Calu3 (cell line): ENCODE data around the gene TUBGCP5. TPM values are rescaled to one million over a fixed set of nuclear protein-coding genes. Genes with fewer than 3 reads are reported as not detected.
"Not testable (repeated sequence)": the region's sequence is repeated elsewhere in the genome, so short reads cannot be mapped to it uniquely, and the experiment has no call there.

Experiments used
- BruUV-seq: library from RNA; stranded (reverse); fragments of 400-500 nt; replicated peaks from 2 replicates; lab custom pipeline; 2021; lab: Mats Ljungman, UMichigan
- CTCF ChIA-PET: fragments of 300-600 bp; sonication (Branson Sonifier 250); formaldehyde crosslinking; loops from one replicate; lab custom pipeline; 2022; ENCODE audit warnings: antibody characterized with exemption; lab: Charles Lee
- DNase-seq: peaks from one replicate; pipeline ENCODE4 v3.0.0; 2022
- H3K27ac Mint-ChIP-seq: one replicate; pipeline ENCODE4 v1.8.0; 2022; ENCODE audit warnings: mixed read lengths; ENCODE audit not compliant: unreplicated experiment
- H3K27me3 Mint-ChIP-seq: one replicate; pipeline ENCODE4 v1.8.0; 2022; ENCODE audit warnings: mixed read lengths; ENCODE audit not compliant: unreplicated experiment
- H3K36me3 Mint-ChIP-seq: one replicate; pipeline ENCODE4 v1.8.0; 2022; ENCODE audit warnings: mild to moderate bottlenecking, moderate library complexity, mixed read lengths; ENCODE audit not compliant: insufficient read depth, unreplicated experiment
- H3K4me1 Mint-ChIP-seq: one replicate; pipeline ENCODE4 v1.8.0; 2022; ENCODE audit warnings: mild to moderate bottlenecking, low read depth, mixed read lengths; ENCODE audit not compliant: unreplicated experiment
- H3K4me3 Mint-ChIP-seq: one replicate; pipeline ENCODE4 v1.8.0; 2022; ENCODE audit warnings: mild to moderate bottlenecking, low read depth, moderate library complexity, mixed read lengths; ENCODE audit not compliant: unreplicated experiment
- H3K9me3 Mint-ChIP-seq: one replicate; pipeline ENCODE4 v1.8.0; 2022; ENCODE audit warnings: low read depth, mixed read lengths; ENCODE audit not compliant: unreplicated experiment
- CTCF ChIP-seq: fragments of 200-600 bp; IDR thresholded peaks from one replicate; pipeline ENCODE4 v1.8.0; 2022; ENCODE audit warnings: antibody characterized with exemption; ENCODE audit not compliant: unreplicated experiment
- intact Hi-C: fragments of 100-400 bp; cut with micrococcal nuclease; formaldehyde crosslinking; loops from one replicate; pipeline ENCODE4 v1.10.0; 2022; ENCODE audit not compliant: unreplicated experiment
- total RNA-seq: library from RNA; stranded (reverse); gene quantifications from 2 replicates; pipeline ENCODE4 v1.2.3, GENCODE V29; 2022

Gene TUBGCP5
- total RNA-seq, 1 experiment from 2014 or later: 6.8 TPM

DNA sequence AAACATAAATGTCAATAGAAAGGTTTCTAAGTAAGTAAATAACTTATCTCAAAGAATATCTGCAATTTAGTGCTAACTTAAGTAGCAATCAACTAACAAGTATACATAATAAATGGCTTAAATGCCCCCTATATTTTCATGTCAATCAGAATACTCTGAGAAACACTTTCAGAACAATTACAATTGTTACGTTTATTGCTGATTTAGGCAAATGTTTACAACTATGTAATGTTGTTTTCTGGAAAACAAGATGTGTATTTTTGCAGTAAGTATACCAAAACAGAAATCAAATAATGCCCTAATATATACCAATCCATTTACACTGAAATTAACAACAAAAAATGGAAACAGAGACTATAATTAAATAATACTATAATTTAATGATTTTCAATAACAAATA, 13.2 kb downstream of the TUBGCP5 start:
- CTCF ChIA-PET: no interaction called here
- Mint-ChIP-seq H3K4me1 (no peaks in the 10 kb centered on the region), H3K27ac (no peak overlapping the region), H3K36me3 (no peaks in the 10 kb centered on the region), H3K9me3 (no peaks in the 10 kb centered on the region), H3K27me3 (no peaks in the 10 kb centered on the region), H3K4me3 (no peak overlapping the region)
- no peak for TF ChIP-seq CTCF
- DNase-seq: no peak
- BruUV-seq: no TSS peak
- intact Hi-C loops: no loop called here

DNA sequence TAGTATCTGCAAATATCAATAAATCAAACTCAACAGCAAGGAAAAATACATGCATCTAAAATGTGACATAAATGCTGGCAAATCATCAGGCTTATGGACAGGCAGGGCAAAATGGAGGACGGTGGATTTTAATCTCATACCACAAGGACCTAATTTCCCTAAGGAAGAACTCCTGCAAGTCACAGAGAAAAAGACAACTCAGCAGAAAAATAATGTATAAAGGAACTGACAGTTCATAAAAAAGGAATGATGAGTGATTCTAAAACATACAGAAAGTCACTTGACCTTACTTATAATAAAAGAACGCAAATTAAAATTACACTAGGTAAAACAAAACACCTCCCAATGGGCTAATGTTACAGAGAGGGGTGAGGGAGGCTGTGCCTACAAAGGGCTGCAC, 17.2 kb downstream of the TUBGCP5 start:
- TF ChIP-seq CTCF: no peak
- DNase-seq: no peak
- CTCF ChIA-PET: no interaction called here
- no TSS peak for BruUV-seq
- no peak overlapping the region for H3K4me3 Mint-ChIP-seq
- no peaks in the 10 kb centered on the region for H3K36me3 Mint-ChIP-seq
- intact Hi-C loops: no loop called here
- no peaks in the 10 kb centered on the region for H3K27me3 Mint-ChIP-seq
- no peak overlapping the region for H3K27ac Mint-ChIP-seq
- H3K4me1 Mint-ChIP-seq: no peaks in the 10 kb centered on the region
- H3K9me3 Mint-ChIP-seq: no peaks in the 10 kb centered on the region

- peaks cover 3% of the 10 kb centered on the region for H3K36me3 Mint-ChIP-seq
- intact Hi-C loops: no loop called here
- TF ChIP-seq CTCF: no peak
- DNase-seq: no peak
- CTCF ChIA-PET: no interaction called here
- BruUV-seq: no TSS peak
- H3K4me3 Mint-ChIP-seq: no peak overlapping the region
- no peak overlapping the region for H3K27ac Mint-ChIP-seq
- no peaks in the 10 kb centered on the region for H3K9me3 Mint-ChIP-seq
- no peaks in the 10 kb centered on the region for H3K27me3 Mint-ChIP-seq
- H3K4me1 Mint-ChIP-seq: no peaks in the 10 kb centered on the region
Observed at GRCh38 chr15:23014394-23015000, 24.9 kb downstream of the TUBGCP5 start.

- no peaks in the 10 kb centered on the region for H3K9me3 Mint-ChIP-seq
- no peak for DNase-seq
- no TSS peak for BruUV-seq
- no peak overlapping the region for H3K4me3 Mint-ChIP-seq
- no peak overlapping the region for H3K27ac Mint-ChIP-seq
- H3K27me3 Mint-ChIP-seq: no peaks in the 10 kb centered on the region
- H3K4me1 Mint-ChIP-seq: no peaks in the 10 kb centered on the region
- intact Hi-C loops: no loop called here
- no peak for TF ChIP-seq CTCF
- H3K36me3 Mint-ChIP-seq: peaks cover 3% of the 10 kb centered on the region
- CTCF ChIA-PET: no interaction called here
Observed at GRCh38 chr15:23013681-23014080, 25.7 kb downstream of the TUBGCP5 start.

- H3K4me3 Mint-ChIP-seq, BruUV-seq, DNase-seq, intact Hi-C loops, H3K4me1 Mint-ChIP-seq, H3K27me3 Mint-ChIP-seq, H3K36me3 Mint-ChIP-seq, H3K9me3 Mint-ChIP-seq, CTCF ChIA-PET, H3K27ac Mint-ChIP-seq: not testable (repeated sequence)
Observed at GRCh38 chr15:23012616-23013015, 26.8 kb downstream of the TUBGCP5 start.
